BLaER1 treated with 17β-estradiol and CSF1 and Interleukin-3, amounts not matched to agents 10 nM and 100 nM (cell line): ENCODE data around the gene KRTAP10-2.
A peak's percentile ranks its signal among the peaks of the same experiment; 100 is the strongest.
"Not testable (repeated sequence)": the region's sequence is repeated elsewhere in the genome, so short reads cannot be mapped to it uniquely, and the experiment has no call there.

Experiments used
- H3K27ac ChIP-seq, 11 experiments: shearing (Covaris generic); formaldehyde crosslinking; 2 replicates each; pipeline ENCODE4 v1.8.1; 2022
- H3K27me3 ChIP-seq, 11 experiments: shearing (Covaris generic); formaldehyde crosslinking; 2 replicates each; pipeline ENCODE4 v1.8.1; 2022
- H3K36me3 ChIP-seq, 11 experiments: shearing (Covaris generic); formaldehyde crosslinking; 2 replicates each; pipeline ENCODE4 v1.8.1; 2022
- H3K4me1 ChIP-seq, 10 experiments: shearing (Covaris generic); formaldehyde crosslinking; 2 replicates each; pipeline ENCODE4 v1.8.1; 2022
- H3K4me2 ChIP-seq, 11 experiments: shearing (Covaris generic); formaldehyde crosslinking; 2 replicates each; pipeline ENCODE4 v1.8.1; 2022
- H3K4me3 ChIP-seq, 10 experiments: shearing (Covaris generic); formaldehyde crosslinking; 2 replicates each; pipeline ENCODE4 v1.8.1; 2022
- H3K9ac ChIP-seq, 11 experiments: shearing (Covaris generic); formaldehyde crosslinking; 2 replicates each; pipeline ENCODE4 v1.8.1; 2022
- H3K9me3 ChIP-seq, 11 experiments: shearing (Covaris generic); formaldehyde crosslinking; replicated peaks in 1 of 11; 2 replicates each; pipeline ENCODE4 v1.8.1; 2022
- H4K20me1 ChIP-seq, 11 experiments: shearing (Covaris generic); formaldehyde crosslinking; 2 replicates each; pipeline ENCODE4 v1.8.1; 2022
- Cebpa-rat ChIP-seq, 11 experiments: shearing (Covaris generic); IDR thresholded peaks; 2 replicates each; pipeline ENCODE4 v1.8.1; 2022

Gene KRTAP10-2

GRCh38 chr21:44589094-44589493, 37.8 kb upstream of the KRTAP10-2 start:
- H3K4me2 ChIP-seq, result no peak overlapping the region
- H3K9ac ChIP-seq, result no peak overlapping the region
- H3K9me3 ChIP-seq, result peaks cover 0 to 11% (median 0%) of the 10 kb centered on the region in 11 experiments; a peak in 6 of 22 replicates
- no peaks in the 10 kb centered on the region for H3K36me3 ChIP-seq
- no peaks in the 10 kb centered on the region for H4K20me1 ChIP-seq
- peaks cover 0 to 13% (median 0%) of the 10 kb centered on the region in 11 experiments; a peak in 4 of 22 replicates for H3K27me3 ChIP-seq
- no peak overlapping the region for H3K27ac ChIP-seq
- H3K4me1 ChIP-seq, result peaks cover 18 to 26% (median 20%) of the 10 kb centered on the region in 10 experiments
- no peak for TF ChIP-seq Cebpa-rat (IDR thresholded peaks at IDR 0.05)
- H3K4me3 ChIP-seq, result no peak overlapping the region

GRCh38 chr21:44585892-44586291, 34.6 kb upstream of the KRTAP10-2 start:
- peaks cover 17 to 31% (median 19%) of the 10 kb centered on the region in 11 experiments for H3K9me3 ChIP-seq
- H3K27me3 ChIP-seq, result no peaks in the 10 kb centered on the region
- H3K4me1 ChIP-seq, result peaks cover 0 to 14% (median 2%) of the 10 kb centered on the region in 10 experiments; a peak in 7 of 20 replicates
- no peaks in the 10 kb centered on the region for H4K20me1 ChIP-seq
- H3K4me3 ChIP-seq, result no peak overlapping the region
- no peak overlapping the region for H3K9ac ChIP-seq
- no peaks in the 10 kb centered on the region for H3K36me3 ChIP-seq
- no peak overlapping the region for H3K27ac ChIP-seq
- H3K4me2 ChIP-seq, result no peak overlapping the region
- no peak for TF ChIP-seq Cebpa-rat (IDR thresholded peaks at IDR 0.05)

GRCh38 chr21:44583800-44584147, 32.5 kb upstream of the KRTAP10-2 start:
- Histone ChIP-seq H3K27ac (no peak overlapping the region), H3K4me3 (no peak overlapping the region), H3K36me3 (no peaks in the 10 kb centered on the region), H3K4me1 (peaks cover 0 to 14% (median 2%) of the 10 kb centered on the region in 10 experiments; a peak in 7 of 20 replicates), H3K27me3 (no peaks in the 10 kb centered on the region), H3K9me3 (peaks cover 36 to 51% (median 40%) of the 10 kb centered on the region in 11 experiments), H3K9ac (no peak overlapping the region), H3K4me2 (no peak overlapping the region), H4K20me1 (no peaks in the 10 kb centered on the region)
- no peak for TF ChIP-seq Cebpa-rat (IDR thresholded peaks at IDR 0.05)

GRCh38 chr21:44583089-44583799, 31.9 kb upstream of the KRTAP10-2 start:
- H4K20me1 ChIP-seq, result no peaks in the 10 kb centered on the region
- H3K4me2 ChIP-seq, result no peak overlapping the region
- H3K36me3 ChIP-seq, result no peaks in the 10 kb centered on the region
- TF ChIP-seq Cebpa-rat (IDR thresholded peaks at IDR 0.05), result no peak
- no peaks in the 10 kb centered on the region for H3K27me3 ChIP-seq
- H3K27ac ChIP-seq, result no peak overlapping the region
- H3K9me3 ChIP-seq, result peaks cover 41 to 56% (median 45%) of the 10 kb centered on the region in 11 experiments
- peaks cover 0 to 14% (median 2%) of the 10 kb centered on the region in 10 experiments; a peak in 7 of 20 replicates for H3K4me1 ChIP-seq
- no peak overlapping the region for H3K9ac ChIP-seq
- H3K4me3 ChIP-seq, result no peak overlapping the region

GRCh38 chr21:44582055-44582454, 30.8 kb upstream of the KRTAP10-2 start:
- H3K36me3 ChIP-seq, result 0 out of 22 replicates have a peak, but pooled peaks cover 0 to 5% (median 0%) of the 10 kb centered on the region in 11 experiments
- H4K20me1 ChIP-seq, result no peaks in the 10 kb centered on the region
- no peak overlapping the region for H3K9ac ChIP-seq
- no peak overlapping the region for H3K4me3 ChIP-seq
- peaks cover 0 to 14% (median 2%) of the 10 kb centered on the region in 10 experiments; a peak in 7 of 20 replicates for H3K4me1 ChIP-seq
- peaks cover 52 to 68% (median 57%) of the 10 kb centered on the region in 11 experiments for H3K9me3 ChIP-seq
- no peaks in the 10 kb centered on the region for H3K27me3 ChIP-seq
- H3K4me2 ChIP-seq, result peak overlapping the region in 4 of 11 experiments; percentile 21 to 42 (median 36); a peak in 6 of 22 replicates
- no peak overlapping the region for H3K27ac ChIP-seq
- no peak for TF ChIP-seq Cebpa-rat (IDR thresholded peaks at IDR 0.05)

- H3K27ac ChIP-seq, result no peak overlapping the region
- no peak overlapping the region; a peak in 1 of 20 replicates for H3K4me3 ChIP-seq
- no peak for TF ChIP-seq Cebpa-rat (IDR thresholded peaks at IDR 0.05)
Observed at GRCh38 chr21:44581158-44581557, 29.9 kb upstream of the KRTAP10-2 start.

GRCh38 chr21:44580231-44580821, 29.0 kb upstream of the KRTAP10-2 start, which contains the start of gene KRTAP10-5:
TSS of gene KRTAP10-5 (minus strand) at chr21:44580604. CDS start at chr21:44580578, 26 bp downstream.
- not testable (repeated sequence) for H3K36me3 ChIP-seq, H3K27ac ChIP-seq, H3K27me3 ChIP-seq, H3K9ac ChIP-seq, H4K20me1 ChIP-seq, H3K4me3 ChIP-seq
- H3K4me2 ChIP-seq, result peak within 1 kb of the TSS in 3 of 11 experiments; percentile 21 to 42 (median 39); a peak in 1 of 22 replicates
- peaks cover 0 to 14% (median 2%) of the 10 kb centered on the region in 10 experiments; a peak in 7 of 20 replicates for H3K4me1 ChIP-seq
- peaks cover 60 to 71% (median 67%) of the 10 kb centered on the region in 11 experiments for H3K9me3 ChIP-seq

More at GRCh38 chr21:44581158-44581557, 29.9 kb upstream of the KRTAP10-2 start:
- H3K27me3 ChIP-seq, result no peaks in the 10 kb centered on the region
- H3K4me2 ChIP-seq, result peak overlapping the region in 1 of 11 experiments; percentile 39; a peak in 1 of 22 replicates
- no peak overlapping the region for H3K9ac ChIP-seq
- 0 out of 22 replicates have a peak, but pooled peaks cover 0 to 5% (median 0%) of the 10 kb centered on the region in 11 experiments for H3K36me3 ChIP-seq
- H3K9me3 ChIP-seq, result peaks cover 60 to 77% (median 66%) of the 10 kb centered on the region in 11 experiments
- peaks cover 0 to 14% (median 2%) of the 10 kb centered on the region in 10 experiments; a peak in 7 of 20 replicates for H3K4me1 ChIP-seq
- no peaks in the 10 kb centered on the region for H4K20me1 ChIP-seq

GRCh38 chr21:44579833-44580144, 28.5 kb upstream of the KRTAP10-2 start:
- Histone ChIP-seq H3K9me3 (peaks cover 60 to 69% (median 67%) of the 10 kb centered on the region in 11 experiments), H3K4me1 (peaks cover 0 to 14% (median 2%) of the 10 kb centered on the region in 10 experiments; a peak in 7 of 20 replicates), H3K36me3 (0 out of 22 replicates have a peak, but pooled peaks cover 0 to 5% (median 0%) of the 10 kb centered on the region in 11 experiments), H3K4me2 (no peak overlapping the region), H3K27ac (no peak overlapping the region), H4K20me1 (no peaks in the 10 kb centered on the region), H3K9ac (no peak overlapping the region), H3K27me3 (no peaks in the 10 kb centered on the region), H3K4me3 (no peak overlapping the region)
- TF ChIP-seq Cebpa-rat (IDR thresholded peaks at IDR 0.05), result no peak
